Gastrocnemius medialis (tissue), 4 donors: ENCODE results near the gene PDE7B.

ENCODE experiments used
- POLR2A ChIP-seq, 2 donors: fragments of 450-650 bp; IDR thresholded peaks; one replicate each; pipeline ENCODE4 v1.6.1; 2017; ENCODE audit warnings: antibody characterized with exemption in 2 of 2, mild to moderate bottlenecking in 2 of 2, moderate library complexity in 2 of 2
- TF ChIP-seq, protein P1 (sequence below), 5 experiments: fragments of 450-650 bp in 3 of 5; fragments of 200-600 bp in 2 of 5; sonication (generic) in 2 of 5; IDR thresholded peaks in 4 of 5; conservative IDR thresholded peaks in 1 of 5; 1 replicate in 4 of 5; 2 replicates in 1 of 5; pipeline ENCODE4 v1.5.1; 2016 to 2019; ENCODE audit warnings: antibody characterized with exemption in 5 of 5, mild to moderate bottlenecking in 3 of 5, moderate library complexity in 3 of 5

DNA sequence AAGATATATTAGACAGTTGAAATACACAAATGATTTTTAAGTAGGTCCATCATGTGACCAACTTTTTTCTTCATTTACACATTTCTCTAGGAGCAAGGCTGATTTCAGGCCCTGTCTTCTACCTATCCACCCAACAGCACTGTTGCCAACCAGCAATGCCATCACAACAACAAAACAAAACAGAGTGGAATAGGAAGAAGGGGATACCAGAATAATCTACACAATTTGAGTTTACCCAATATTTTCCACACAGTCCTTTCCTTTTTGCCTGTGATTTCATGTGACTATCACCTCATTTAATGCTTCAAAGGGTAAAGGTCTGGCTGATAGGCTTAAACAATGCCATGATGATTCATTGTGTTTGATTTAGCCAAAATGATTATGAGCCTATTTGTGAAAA is 303.7 kb downstream of the PDE7B start:
- no peak for TF ChIP-seq POLR2A (IDR thresholded peaks at IDR 0.05)
- TF ChIP-seq, protein P1, sequence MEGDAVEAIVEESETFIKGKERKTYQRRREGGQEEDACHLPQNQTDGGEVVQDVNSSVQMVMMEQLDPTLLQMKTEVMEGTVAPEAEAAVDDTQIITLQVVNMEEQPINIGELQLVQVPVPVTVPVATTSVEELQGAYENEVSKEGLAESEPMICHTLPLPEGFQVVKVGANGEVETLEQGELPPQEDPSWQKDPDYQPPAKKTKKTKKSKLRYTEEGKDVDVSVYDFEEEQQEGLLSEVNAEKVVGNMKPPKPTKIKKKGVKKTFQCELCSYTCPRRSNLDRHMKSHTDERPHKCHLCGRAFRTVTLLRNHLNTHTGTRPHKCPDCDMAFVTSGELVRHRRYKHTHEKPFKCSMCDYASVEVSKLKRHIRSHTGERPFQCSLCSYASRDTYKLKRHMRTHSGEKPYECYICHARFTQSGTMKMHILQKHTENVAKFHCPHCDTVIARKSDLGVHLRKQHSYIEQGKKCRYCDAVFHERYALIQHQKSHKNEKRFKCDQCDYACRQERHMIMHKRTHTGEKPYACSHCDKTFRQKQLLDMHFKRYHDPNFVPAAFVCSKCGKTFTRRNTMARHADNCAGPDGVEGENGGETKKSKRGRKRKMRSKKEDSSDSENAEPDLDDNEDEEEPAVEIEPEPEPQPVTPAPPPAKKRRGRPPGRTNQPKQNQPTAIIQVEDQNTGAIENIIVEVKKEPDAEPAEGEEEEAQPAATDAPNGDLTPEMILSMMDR (IDR thresholded peaks at IDR 0.05 in 4 of 5, conservative IDR thresholded peaks at IDR 0.05 in 1 of 5), result no peak
